DOHH2 (cell line): ENCODE results near the gene GRWD1.

Experiments
- H3F3A ChIP-seq: fragments of 200-600 bp; sonication (generic), shearing (Covaris generic); 2 replicates; pipeline ENCODE4 v1.6.0; 2016; ENCODE audit warnings: antibody characterized with exemption, mild to moderate bottlenecking; ENCODE audit not compliant: control insufficient read depth, insufficient read depth
- H3K27ac ChIP-seq: fragments of 200-600 bp; sonication (generic); 2 replicates; pipeline ENCODE4 v1.5.1; 2014; ENCODE audit warnings: low read depth, mild to moderate bottlenecking, low read length, moderate library complexity
- H3K27me3 ChIP-seq: fragments of 200-600 bp; sonication (generic); 2 replicates; pipeline ENCODE4 v1.6.1; 2014; ENCODE audit warnings: mild to moderate bottlenecking, low read length, mixed read lengths; ENCODE audit not compliant: control insufficient read depth
- H3K36me3 ChIP-seq: fragments of 200-600 bp; sonication (generic); 2 replicates; pipeline ENCODE4 v1.6.1; 2014; ENCODE audit warnings: mild to moderate bottlenecking, low read length, moderate library complexity, mixed read lengths; ENCODE audit not compliant: control insufficient read depth
- H3K4me1 ChIP-seq: fragments of 200-600 bp; sonication (generic); 2 replicates; pipeline ENCODE4 v1.6.1; 2014; ENCODE audit warnings: mild to moderate bottlenecking, low read length, mixed read lengths; ENCODE audit not compliant: control insufficient read depth
- H3K4me2 ChIP-seq: fragments of 200-600 bp; sonication (generic); 2 replicates; pipeline ENCODE4 v1.6.0; 2014; ENCODE audit warnings: mild to moderate bottlenecking, low read length, moderate library complexity
- H3K4me3 ChIP-seq: fragments of 200-600 bp; sonication (generic); 2 replicates; pipeline ENCODE4 v1.5.1; 2014; ENCODE audit warnings: mild to moderate bottlenecking, low read length, mixed read lengths
- H3K79me2 ChIP-seq: fragments of 200-600 bp; sonication (generic); 2 replicates; pipeline ENCODE4 v1.6.1; 2014; ENCODE audit warnings: mild to moderate bottlenecking, low read length, mixed read lengths; ENCODE audit not compliant: control insufficient read depth
- H3K9me2 ChIP-seq: fragments of 200-600 bp; sonication (generic); replicated peaks from 2 replicates; pipeline ENCODE4 v1.6.1; 2014; ENCODE audit warnings: mild to moderate bottlenecking, low read length, mixed read lengths; ENCODE audit not compliant: control insufficient read depth
- H3K9me3 ChIP-seq: fragments of 200-600 bp; sonication (generic); 2 replicates; pipeline ENCODE4 v1.6.1; 2014; ENCODE audit warnings: antibody characterized with exemption, low read length, mixed read lengths; ENCODE audit not compliant: control insufficient read depth, insufficient read depth
- H4K20me1 ChIP-seq: fragments of 200-600 bp; sonication (generic); 2 replicates; pipeline ENCODE4 v1.6.0; 2014; ENCODE audit warnings: low read depth, mild to moderate bottlenecking, antibody characterized with exemption, low read length, moderate library complexity; ENCODE audit not compliant: control insufficient read depth, insufficient read depth
- EZH2phosphoT487 ChIP-seq: fragments of 200-600 bp; sonication (generic); IDR thresholded peaks from 2 replicates; pipeline ENCODE4 v1.6.1; 2017; ENCODE audit warnings: borderline replicate concordance, mild to moderate bottlenecking, antibody characterized with exemption, low read length, moderate library complexity, mixed read lengths
- TF ChIP-seq, protein P1 (sequence below): fragments of 200-600 bp; sonication (generic); IDR thresholded peaks from one replicate; pipeline ENCODE4 v1.5.1; 2014; ENCODE audit warnings: antibody characterized with exemption, mild to moderate bottlenecking, low read depth, low read length; ENCODE audit not compliant: poor library complexity, severe bottlenecking

GRWD1 gene

DNA sequence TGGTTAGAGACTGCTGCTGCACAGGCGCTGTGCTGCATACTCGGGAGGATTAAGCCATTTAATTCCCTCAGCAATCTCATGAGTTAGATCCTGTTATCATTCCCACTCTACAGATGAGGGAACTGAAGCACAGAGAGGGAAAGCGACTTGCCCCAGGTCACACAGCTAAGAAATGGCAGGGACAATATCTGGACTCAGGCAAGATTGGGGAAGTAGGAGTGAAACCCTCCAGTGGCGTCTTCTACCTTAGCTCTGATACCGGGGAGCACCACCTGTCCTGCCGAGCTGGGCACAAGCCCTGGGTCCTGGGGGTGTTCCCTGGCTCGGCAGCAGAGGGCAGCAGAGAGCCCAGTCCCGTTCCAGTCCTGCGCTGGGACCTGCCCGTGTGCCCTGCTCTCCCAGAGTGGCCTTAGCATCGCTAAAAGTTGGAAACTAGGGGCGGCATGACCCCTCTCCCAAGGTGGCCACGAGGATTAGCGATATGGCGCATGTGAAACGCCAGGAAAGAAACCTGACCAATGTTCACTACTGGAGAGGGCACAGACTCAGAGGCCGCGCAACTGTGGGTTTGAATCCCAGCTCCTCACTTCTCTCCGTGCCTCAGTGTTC lies 43.9 kb downstream of the GRWD1 start:
- H3K79me2 ChIP-seq: no peaks in the 10 kb centered on the region
- peaks cover 18% of the 10 kb centered on the region for H3K27me3 ChIP-seq
- H4K20me1 ChIP-seq: no peaks in the 10 kb centered on the region
- H3K9me2 ChIP-seq: no peaks in the 10 kb centered on the region
- no peak overlapping the region for H3K27ac ChIP-seq
- H3K4me3 ChIP-seq: no peak overlapping the region
- H3K9me3 ChIP-seq: no peaks in the 10 kb centered on the region
- H3K4me1 ChIP-seq: peaks cover 35% of the 10 kb centered on the region
- no peak overlapping the region for H3K4me2 ChIP-seq
- no peaks in the 10 kb centered on the region for H3F3A ChIP-seq
- TF ChIP-seq, protein P1, sequence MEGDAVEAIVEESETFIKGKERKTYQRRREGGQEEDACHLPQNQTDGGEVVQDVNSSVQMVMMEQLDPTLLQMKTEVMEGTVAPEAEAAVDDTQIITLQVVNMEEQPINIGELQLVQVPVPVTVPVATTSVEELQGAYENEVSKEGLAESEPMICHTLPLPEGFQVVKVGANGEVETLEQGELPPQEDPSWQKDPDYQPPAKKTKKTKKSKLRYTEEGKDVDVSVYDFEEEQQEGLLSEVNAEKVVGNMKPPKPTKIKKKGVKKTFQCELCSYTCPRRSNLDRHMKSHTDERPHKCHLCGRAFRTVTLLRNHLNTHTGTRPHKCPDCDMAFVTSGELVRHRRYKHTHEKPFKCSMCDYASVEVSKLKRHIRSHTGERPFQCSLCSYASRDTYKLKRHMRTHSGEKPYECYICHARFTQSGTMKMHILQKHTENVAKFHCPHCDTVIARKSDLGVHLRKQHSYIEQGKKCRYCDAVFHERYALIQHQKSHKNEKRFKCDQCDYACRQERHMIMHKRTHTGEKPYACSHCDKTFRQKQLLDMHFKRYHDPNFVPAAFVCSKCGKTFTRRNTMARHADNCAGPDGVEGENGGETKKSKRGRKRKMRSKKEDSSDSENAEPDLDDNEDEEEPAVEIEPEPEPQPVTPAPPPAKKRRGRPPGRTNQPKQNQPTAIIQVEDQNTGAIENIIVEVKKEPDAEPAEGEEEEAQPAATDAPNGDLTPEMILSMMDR: peak; percentile 88
- no peak for TF ChIP-seq EZH2phosphoT487
- no peaks in the 10 kb centered on the region for H3K36me3 ChIP-seq

DNA sequence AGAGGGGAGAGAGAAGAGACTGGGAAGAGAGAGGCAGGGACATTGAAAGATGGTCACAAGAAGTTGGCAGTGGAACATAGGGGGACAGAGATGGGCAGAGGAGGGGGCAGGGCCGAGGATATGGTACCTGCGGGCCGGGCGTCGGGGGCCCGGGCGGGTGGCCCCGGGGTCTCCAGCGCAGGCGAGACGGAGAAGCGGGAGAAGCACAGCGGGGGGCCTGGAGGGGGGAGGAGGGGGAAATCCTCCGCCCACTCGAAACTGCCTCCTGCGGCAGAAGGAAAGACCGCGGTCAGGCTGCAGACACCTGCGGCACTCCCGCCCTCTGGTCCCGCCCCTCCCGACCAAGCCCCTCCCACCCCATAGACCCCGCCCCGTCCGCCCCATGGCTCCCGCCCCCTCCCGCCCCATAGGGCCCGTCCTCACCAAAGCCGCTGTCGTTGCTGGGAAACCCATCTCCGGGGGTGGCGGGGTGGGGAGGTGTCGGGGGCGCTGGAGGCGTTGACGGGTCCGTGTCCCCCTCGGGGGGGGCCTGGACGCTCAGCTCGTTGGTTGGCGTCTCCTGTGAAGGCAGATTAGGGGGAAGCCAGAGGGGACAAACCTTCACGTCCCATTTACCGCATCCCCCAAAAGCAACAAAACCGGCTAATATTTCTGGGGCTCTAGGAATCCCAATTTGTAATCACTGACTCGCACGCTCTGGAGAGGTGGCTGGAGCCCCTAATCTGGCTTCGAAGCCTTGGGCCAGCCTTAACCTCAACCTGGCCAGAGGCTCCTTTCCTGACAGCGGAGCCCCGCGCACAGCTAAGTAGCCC lies 45.4 kb downstream of the GRWD1 start:
- Histone ChIP-seq H3K27ac (no peak overlapping the region), H3K4me3 (peak overlapping the region; percentile 47), H3K79me2 (no peaks in the 10 kb centered on the region), H3K27me3 (peaks cover 28% of the 10 kb centered on the region), H3F3A (peaks cover 5% of the 10 kb centered on the region; the same call in 1 of the 2 replicates), H3K9me2 (no peaks in the 10 kb centered on the region), H4K20me1 (no peaks in the 10 kb centered on the region), H3K9me3 (no peaks in the 10 kb centered on the region), H3K4me2 (peak overlapping the region; percentile 64), H3K36me3 (no peaks in the 10 kb centered on the region), H3K4me1 (peaks cover 35% of the 10 kb centered on the region)
- TF ChIP-seq EZH2phosphoT487: no peak
- TF ChIP-seq, protein P1: no peak

DNA sequence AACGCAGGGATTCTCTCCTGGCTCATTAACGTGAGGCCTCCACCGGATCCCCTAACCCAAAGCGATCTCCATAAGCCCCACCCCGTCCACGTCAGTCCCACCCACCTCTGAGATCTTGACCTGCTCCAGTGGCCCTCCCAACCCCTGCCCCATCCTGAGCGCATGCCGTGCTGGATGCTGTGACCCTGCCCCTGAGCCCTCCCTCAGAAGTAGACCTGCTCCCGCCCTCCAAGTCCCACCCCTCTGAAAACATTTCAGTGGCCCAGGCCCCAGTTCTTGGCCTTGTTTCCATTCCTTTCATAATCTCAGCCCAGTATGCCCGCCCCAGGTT lies 46.0 kb downstream of the GRWD1 start:
- H3K4me1 ChIP-seq: peaks cover 35% of the 10 kb centered on the region
- TF ChIP-seq, protein P1: no peak
- TF ChIP-seq EZH2phosphoT487: no peak
- H3K27ac ChIP-seq: no peak overlapping the region
- H3F3A ChIP-seq: peaks cover 5% of the 10 kb centered on the region; the same call in 1 of the 2 replicates
- no peaks in the 10 kb centered on the region for H3K9me2 ChIP-seq
- H3K9me3 ChIP-seq: no peaks in the 10 kb centered on the region
- no peaks in the 10 kb centered on the region for H3K79me2 ChIP-seq
- H4K20me1 ChIP-seq: no peaks in the 10 kb centered on the region
- H3K4me2 ChIP-seq: peak overlapping the region; percentile 64; the same call in 1 of the 2 replicates
- H3K36me3 ChIP-seq: no peaks in the 10 kb centered on the region
- H3K4me3 ChIP-seq: no peak overlapping the region
- H3K27me3 ChIP-seq: peaks cover 29% of the 10 kb centered on the region
